WERI-Rb-1 (cell line): ENCODE data around the gene SLC6A6.
A peak's percentile ranks its signal among the peaks of the same experiment; 100 is the strongest.

Experiments used
- DNase-seq: peaks from one replicate; pipeline ENCODE4 v3.0.0-alpha.2; 2020
- H3K27ac ChIP-seq: fragments of 250-450 bp; sonication (Bioruptor Pico); 2 replicates; pipeline ENCODE4 v1.5.1; 2020; ENCODE audit warnings: mild to moderate bottlenecking, moderate library complexity
- H3K27me3 ChIP-seq: fragments of 250-450 bp; sonication (Bioruptor Pico); 2 replicates; pipeline ENCODE4 v1.5.1; 2021; ENCODE audit warnings: mild to moderate bottlenecking, low read depth, moderate library complexity; ENCODE audit not compliant: insufficient read depth, severe bottlenecking
- H3K36me3 ChIP-seq: fragments of 250-450 bp; sonication (Bioruptor Pico); 2 replicates; pipeline ENCODE4 v1.5.1; 2020; ENCODE audit warnings: mild to moderate bottlenecking, moderate library complexity
- H3K4me3 ChIP-seq: 2 replicates; pipeline ENCODE4 v1.5.1; 2011; ENCODE audit warnings: low read depth, mild to moderate bottlenecking, control low read depth, low read length
- H3K9me3 ChIP-seq: fragments of 250-450 bp; sonication (Bioruptor Pico); 2 replicates; pipeline ENCODE4 v1.5.1; 2021; ENCODE audit warnings: mild to moderate bottlenecking, moderate library complexity; ENCODE audit not compliant: severe bottlenecking
- CTCF ChIP-seq: IDR thresholded peaks from 2 replicates; pipeline ENCODE4 v1.5.1; 2011; ENCODE audit warnings: low read depth, mild to moderate bottlenecking, control low read depth, inconsistent platforms, low read length

The SLC6A6 gene

GRCh38 chr3:14364580-14365292, 37.7 kb upstream of the SLC6A6 start:
- no peak for TF ChIP-seq CTCF
- Histone ChIP-seq H3K9me3 (no peaks in the 10 kb centered on the region), H3K27me3 (no peaks in the 10 kb centered on the region), H3K27ac (no peak overlapping the region), H3K36me3 (no peaks in the 10 kb centered on the region), H3K4me3 (no peak overlapping the region)
- no peak for DNase-seq

DNA sequence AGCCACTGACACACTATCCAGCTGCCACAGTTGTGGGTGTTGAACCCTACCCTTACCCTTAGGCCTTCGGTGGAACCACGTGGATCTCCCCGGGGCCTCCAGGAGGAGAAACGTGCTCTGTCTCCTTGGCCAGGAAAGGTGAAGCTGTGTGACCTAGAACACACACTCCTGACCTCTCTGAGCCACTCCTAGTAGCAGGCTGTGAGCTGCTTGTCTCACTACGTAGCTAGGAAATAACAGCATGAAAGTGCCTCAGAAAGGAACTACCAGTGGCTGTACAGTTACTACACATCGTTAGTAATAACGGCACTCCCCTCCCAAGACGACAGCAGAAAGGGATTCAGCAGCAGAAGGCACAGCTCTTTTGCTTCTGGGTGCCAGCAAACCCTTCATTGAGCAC, 36.2 kb upstream of the SLC6A6 start:
- Histone ChIP-seq H3K36me3 (no peaks in the 10 kb centered on the region), H3K9me3 (no peaks in the 10 kb centered on the region), H3K27me3 (no peaks in the 10 kb centered on the region), H3K27ac (no peak overlapping the region), H3K4me3 (no peak overlapping the region)
- no peak for DNase-seq
- TF ChIP-seq CTCF: no peak

GRCh38 chr3:14366915-14367823, 35.2 kb upstream of the SLC6A6 start:
- no peak overlapping the region for H3K27ac ChIP-seq
- DNase-seq: no peak
- no peak for TF ChIP-seq CTCF

DNA sequence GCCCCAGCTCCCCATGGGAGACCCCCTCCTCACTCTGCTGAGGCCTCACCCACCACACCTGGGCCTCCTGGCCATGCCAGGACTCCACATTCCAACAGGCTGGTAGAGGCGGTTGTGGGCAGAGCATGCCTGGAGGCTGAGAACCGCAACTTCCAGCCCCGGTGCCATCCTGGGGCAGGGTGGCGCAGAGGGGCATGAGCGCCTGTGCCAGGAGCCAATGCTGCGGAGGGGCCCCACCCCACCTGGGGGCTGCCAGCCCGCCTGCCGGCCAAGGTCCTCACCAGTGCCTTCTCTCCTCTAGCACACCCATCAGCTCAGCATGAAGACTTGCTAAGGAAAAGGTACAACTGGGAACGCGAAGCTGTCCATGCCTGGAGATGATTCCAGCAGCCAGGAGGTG, 34.3 kb upstream of the SLC6A6 start:
- no peaks in the 10 kb centered on the region for H3K27me3 ChIP-seq
- H3K4me3 ChIP-seq: no peak overlapping the region
- H3K27ac ChIP-seq: no peak overlapping the region
- DNase-seq: no peak
- no peaks in the 10 kb centered on the region for H3K9me3 ChIP-seq
- H3K36me3 ChIP-seq: no peaks in the 10 kb centered on the region
- TF ChIP-seq CTCF: 0 out of 2 replicates have a peak, but pooled peaks have one; percentile 22

More at GRCh38 chr3:14366915-14367823, 35.2 kb upstream of the SLC6A6 start:
- Histone ChIP-seq H3K27me3 (no peaks in the 10 kb centered on the region), H3K4me3 (no peak overlapping the region), H3K9me3 (no peaks in the 10 kb centered on the region), H3K36me3 (no peaks in the 10 kb centered on the region)

GRCh38 chr3:14368885-14369284, 33.5 kb upstream of the SLC6A6 start:
- H3K27me3 ChIP-seq: no peaks in the 10 kb centered on the region
- no peak for DNase-seq
- H3K36me3 ChIP-seq: no peaks in the 10 kb centered on the region
- no peak overlapping the region; the same call in 1 of the 2 replicates for H3K27ac ChIP-seq
- no peak overlapping the region for H3K4me3 ChIP-seq
- TF ChIP-seq CTCF: no peak
- H3K9me3 ChIP-seq: no peaks in the 10 kb centered on the region
